Measurements from ENCODE around the gene DIO3. TPM values are rescaled to one million over a fixed set of nuclear protein-coding genes. Genes with fewer than 3 reads are reported as not detected.

DIO3 gene
- total RNA-seq, 4 donors from 2014 or later, result 2.1 to 6.4 (median 5.6) TPM

DNA sequence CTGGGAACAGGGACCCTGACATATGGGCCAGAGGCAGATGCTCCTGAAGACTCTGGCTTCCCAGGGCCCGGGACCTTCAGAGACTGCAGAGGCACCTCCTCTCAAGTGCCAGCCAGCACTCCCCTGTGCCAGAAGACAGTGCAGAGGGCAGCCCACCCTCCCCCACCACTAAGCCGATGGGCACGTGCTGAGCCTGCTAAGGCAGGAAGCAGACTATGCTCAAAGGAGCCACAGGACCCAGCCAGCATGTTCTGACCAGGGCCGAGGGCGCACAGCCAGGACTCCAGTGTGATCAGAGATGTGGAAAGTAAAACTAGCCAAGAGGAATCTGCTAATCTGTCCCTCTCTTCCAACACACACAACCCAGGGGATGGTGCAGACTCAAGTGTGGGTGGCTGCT is 29.8 kb downstream of the DIO3 start:
- TF ChIP-seq, protein P1, sequence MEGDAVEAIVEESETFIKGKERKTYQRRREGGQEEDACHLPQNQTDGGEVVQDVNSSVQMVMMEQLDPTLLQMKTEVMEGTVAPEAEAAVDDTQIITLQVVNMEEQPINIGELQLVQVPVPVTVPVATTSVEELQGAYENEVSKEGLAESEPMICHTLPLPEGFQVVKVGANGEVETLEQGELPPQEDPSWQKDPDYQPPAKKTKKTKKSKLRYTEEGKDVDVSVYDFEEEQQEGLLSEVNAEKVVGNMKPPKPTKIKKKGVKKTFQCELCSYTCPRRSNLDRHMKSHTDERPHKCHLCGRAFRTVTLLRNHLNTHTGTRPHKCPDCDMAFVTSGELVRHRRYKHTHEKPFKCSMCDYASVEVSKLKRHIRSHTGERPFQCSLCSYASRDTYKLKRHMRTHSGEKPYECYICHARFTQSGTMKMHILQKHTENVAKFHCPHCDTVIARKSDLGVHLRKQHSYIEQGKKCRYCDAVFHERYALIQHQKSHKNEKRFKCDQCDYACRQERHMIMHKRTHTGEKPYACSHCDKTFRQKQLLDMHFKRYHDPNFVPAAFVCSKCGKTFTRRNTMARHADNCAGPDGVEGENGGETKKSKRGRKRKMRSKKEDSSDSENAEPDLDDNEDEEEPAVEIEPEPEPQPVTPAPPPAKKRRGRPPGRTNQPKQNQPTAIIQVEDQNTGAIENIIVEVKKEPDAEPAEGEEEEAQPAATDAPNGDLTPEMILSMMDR (IDR thresholded peaks at IDR 0.05; ENCODE audit: low read depth), result no peak

DNA sequence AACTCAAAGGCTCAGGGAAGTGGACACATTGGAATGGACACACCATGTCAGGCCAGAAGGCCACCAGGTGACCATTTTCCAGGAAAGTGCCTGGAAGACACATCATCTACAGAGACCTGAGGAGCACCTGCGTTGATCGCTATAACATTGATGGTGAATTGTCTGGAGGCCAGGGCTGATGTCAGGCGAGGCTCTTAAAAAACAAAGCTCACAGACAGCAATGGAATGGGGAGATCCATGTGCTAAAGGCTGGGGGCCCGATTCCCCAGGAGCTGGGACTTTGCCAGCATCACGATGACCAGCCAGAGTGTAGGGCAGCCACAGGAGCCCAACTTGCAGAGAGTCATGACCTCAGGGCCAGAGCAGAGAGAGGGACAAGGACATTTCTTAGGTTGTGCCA is 30.3 kb downstream of the DIO3 start:
- TF ChIP-seq, protein P1 (IDR thresholded peaks at IDR 0.05; ENCODE audit: low read depth), result no peak

DNA sequence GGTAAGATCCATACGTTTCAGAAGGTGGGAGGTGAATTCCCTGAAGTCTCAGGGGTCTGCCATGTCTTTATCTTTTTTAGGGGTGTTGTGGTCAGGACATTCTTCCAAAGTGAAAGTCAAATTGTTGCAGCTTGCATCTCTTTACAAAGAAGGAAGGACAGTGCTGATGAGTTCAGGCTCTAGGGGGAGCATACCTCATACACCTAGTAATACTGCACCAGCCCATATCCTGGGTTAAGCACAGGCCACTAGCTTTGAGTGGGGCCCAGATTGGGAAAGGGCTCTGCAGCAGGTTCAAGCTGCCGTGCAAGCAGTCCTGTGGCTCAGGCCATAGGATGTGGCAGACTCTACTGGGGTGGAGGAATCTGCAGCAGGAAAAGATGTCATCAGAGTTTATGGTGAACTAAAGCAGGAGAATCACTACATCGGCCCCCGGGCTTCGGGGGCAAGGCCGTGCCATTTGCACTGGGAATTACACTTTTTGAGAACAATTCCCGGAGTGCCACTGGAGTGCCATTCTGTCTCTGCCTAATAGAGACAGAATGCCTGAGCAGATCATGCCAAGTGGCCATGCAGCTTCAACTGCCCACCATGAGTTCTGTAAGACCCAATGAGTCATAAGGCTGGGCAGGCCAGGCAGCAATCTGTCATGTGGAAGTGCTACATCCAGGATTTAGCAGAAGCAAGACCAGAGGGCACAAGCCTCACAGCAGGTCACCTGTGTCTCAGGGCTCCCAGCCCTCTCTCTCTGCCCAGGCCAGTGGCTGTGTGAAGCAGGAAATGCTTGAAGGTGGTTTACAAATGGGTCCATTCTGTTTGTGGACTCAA is 32.3 kb downstream of the DIO3 start:
- TF ChIP-seq, protein P1 (IDR thresholded peaks at IDR 0.05; ENCODE audit: low read depth), result no peak

DNA sequence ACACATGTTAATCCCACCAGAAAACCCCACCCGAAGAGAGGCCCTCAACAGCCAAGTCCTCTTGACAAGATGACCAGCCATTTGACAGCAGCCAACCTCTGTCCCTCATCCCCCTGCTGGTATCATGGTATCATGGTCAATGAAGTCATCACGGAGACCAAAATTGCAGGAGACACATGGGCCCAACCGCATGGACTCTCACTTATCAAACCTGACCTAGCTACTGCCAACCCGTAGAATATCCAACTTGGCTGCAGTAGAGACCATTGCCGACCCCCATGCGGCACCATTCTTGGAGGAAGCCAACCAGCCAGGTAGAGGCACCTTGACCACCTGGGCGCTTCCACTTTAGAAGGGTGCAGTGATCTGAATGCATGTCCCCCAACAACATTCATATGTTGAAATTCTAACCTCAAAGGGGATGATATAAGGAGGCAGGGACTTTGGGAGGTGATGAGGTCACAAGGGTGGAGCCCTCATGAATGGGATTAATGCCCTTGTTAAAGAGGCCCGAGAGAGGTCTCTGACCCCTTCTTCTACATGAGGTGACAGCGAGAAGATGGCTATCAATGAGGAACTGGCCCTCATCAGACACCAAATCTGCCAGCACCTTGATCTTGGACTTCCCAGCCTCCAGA is 33.3 kb downstream of the DIO3 start:
- TF ChIP-seq, protein P1 (IDR thresholded peaks at IDR 0.05; ENCODE audit: low read depth), result no peak

DNA sequence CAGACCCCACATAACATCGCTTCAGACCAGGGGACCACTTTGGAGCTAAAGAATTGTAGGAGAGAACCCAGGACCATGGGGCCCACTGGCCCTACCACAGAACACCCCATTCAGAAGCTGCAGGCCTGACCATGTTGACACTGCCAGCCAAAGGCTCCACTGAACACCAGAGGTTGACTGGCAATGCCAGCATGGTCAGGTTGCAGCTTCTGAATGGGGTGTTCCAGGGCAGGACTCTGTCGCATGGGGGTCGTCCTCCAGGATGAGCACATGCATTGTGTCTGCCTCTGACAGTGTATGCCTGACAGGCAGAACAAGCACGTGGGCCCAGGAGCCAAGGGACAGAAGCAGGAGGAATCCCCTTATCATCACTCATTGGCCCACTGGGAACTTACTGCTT is 34.1 kb downstream of the DIO3 start:
- TF ChIP-seq, protein P1 (IDR thresholded peaks at IDR 0.05; ENCODE audit: low read depth), result no peak

DNA sequence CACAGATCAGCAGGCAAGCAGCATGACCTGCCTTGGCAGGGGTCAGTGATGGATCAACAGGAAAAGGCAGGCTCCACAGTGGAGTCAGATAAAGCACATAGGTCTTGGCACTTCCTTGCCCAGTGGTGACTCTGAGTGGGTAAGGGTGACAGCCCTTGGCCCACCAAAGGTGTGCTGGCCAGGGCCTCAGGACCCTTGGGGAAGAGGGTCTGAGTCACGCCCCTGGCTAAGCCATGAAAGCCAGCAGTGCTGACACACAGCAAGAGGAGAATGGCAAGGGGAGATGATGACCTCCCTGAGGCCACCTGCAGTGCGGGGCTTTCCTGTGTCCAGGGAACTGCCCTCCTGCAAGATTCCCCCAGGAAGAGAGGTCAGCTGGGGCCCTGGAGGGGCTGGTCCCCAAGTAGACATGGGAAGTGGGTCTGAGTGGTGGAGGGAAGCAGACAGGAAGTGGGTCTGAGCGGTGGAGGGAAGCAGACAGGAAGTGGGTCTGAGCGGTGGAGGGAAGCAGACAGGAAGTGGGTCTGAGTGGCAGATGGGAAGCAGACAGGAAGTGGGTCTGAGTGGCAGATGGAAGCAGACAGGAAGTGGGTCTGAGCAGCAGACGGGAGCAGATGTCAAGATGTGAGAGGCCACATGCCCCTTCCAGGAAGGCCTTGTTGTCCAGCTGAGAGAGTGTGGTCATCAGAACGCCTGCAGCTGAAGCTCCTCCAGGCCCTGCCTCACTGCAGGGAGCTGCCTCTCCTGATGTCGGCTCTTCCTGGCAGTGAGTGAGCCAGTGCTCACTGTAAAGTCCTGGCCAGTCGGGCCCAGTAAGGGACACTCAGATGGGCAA is 34.8 kb downstream of the DIO3 start:
- TF ChIP-seq, protein P1 (IDR thresholded peaks at IDR 0.05; ENCODE audit: low read depth), result no peak

DNA sequence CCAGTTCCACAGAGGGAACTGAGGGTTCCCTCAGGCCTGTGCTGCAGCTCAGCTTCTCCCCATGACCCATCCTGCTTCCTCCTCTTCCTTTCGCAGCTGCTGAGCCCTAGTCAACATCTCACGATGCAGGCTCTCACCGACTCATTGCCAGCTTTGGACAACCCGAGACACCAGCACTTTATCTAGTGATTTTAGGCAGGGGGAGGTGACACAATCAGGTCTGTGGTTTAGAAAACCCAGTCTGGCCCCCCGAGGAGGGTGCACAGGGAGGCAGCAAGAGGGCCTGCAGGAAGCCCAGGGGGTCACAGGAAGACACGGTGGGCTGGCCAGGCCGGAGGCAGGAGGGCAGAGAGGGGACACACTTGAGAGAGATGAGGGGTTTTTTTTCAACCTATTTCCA is 35.4 kb downstream of the DIO3 start:
- TF ChIP-seq, protein P1 (IDR thresholded peaks at IDR 0.05; ENCODE audit: low read depth), result no peak
